ENCODE measurements around the gene EBF3.

Gene EBF3

DNA sequence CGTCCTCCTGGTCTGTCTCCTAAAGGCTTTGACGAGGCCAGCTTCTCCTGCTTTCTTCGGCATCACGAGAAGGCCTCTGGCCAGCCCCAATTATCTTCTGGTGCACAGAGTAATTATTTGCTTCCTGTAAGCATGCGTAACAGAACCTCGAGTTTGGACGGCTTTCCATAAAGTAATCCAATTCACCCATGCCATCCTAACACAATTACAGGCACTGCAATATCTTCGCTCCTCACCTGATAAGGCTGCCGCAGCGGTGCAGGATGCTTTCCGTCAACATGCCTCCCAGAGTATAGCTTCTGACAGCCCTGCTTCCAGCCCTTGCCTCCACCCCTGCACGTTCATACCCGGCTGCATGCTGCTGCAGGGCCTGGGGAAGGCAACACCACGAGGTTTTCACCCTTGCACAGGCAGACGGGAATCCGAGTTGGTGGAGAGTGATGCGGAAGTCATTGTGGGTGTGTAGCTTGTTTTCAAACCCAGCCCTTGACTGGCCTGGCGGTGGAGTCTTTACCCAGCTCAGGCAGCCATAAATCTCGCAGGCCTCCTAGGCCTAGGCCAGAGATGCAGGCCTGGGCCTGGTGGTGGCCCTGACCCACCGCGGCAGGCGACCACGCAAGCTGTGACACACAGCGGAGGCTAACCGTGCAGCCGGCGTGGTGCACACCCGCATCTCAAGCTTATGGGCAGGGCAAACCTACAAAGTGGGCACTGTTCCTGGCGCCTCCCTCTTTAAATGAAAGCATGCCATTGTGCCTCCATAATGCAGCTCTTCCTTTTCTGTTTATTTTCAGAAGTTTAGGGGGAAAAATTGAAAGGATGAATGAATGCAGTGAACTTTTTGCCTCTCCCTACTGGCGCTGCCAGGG lies 12.7 kb downstream of the EBF3 start:
- TF ChIP-seq, protein P1, sequence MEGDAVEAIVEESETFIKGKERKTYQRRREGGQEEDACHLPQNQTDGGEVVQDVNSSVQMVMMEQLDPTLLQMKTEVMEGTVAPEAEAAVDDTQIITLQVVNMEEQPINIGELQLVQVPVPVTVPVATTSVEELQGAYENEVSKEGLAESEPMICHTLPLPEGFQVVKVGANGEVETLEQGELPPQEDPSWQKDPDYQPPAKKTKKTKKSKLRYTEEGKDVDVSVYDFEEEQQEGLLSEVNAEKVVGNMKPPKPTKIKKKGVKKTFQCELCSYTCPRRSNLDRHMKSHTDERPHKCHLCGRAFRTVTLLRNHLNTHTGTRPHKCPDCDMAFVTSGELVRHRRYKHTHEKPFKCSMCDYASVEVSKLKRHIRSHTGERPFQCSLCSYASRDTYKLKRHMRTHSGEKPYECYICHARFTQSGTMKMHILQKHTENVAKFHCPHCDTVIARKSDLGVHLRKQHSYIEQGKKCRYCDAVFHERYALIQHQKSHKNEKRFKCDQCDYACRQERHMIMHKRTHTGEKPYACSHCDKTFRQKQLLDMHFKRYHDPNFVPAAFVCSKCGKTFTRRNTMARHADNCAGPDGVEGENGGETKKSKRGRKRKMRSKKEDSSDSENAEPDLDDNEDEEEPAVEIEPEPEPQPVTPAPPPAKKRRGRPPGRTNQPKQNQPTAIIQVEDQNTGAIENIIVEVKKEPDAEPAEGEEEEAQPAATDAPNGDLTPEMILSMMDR (IDR thresholded peaks at IDR 0.05; ENCODE audit: borderline replicate concordance, extremely low read depth, low read length, poor library complexity, severe bottlenecking) = no peak
- no peak for TF ChIP-seq EZH2 (IDR thresholded peaks at IDR 0.05; ENCODE audit: borderline replicate concordance, low read depth, low read length, severe bottlenecking)
- no peaks in the 10 kb centered on the region for H3K79me2 ChIP-seq (ENCODE audit: insufficient read depth, low read length)
- no peak overlapping the region for H3K9ac ChIP-seq (ENCODE audit: low read depth, low read length)
- H3K4me3 ChIP-seq (ENCODE audit: low read depth in 1 of 2, low read length in 2 of 2) = no peak overlapping the region
- H3K4me1 ChIP-seq (ENCODE audit: insufficient read depth, low read length) = no peaks in the 10 kb centered on the region
- H4K20me1 ChIP-seq (ENCODE audit: insufficient read depth, low read length) = no peaks in the 10 kb centered on the region
- H3K36me3 ChIP-seq (ENCODE audit: insufficient read depth, low read length) = no peaks in the 10 kb centered on the region
- no peak for DNase-seq
- ATAC-seq (ENCODE audit: insufficient read depth, low read depth) = no peak
- H2AFZ ChIP-seq (ENCODE audit: low read depth, low read length) = no peak overlapping the region
- H3K27ac ChIP-seq (ENCODE audit: low read length) = no peak overlapping the region
- H3K4me2 ChIP-seq (ENCODE audit: insufficient read depth, low read length) = no peak overlapping the region
- H3K27me3 ChIP-seq (ENCODE audit: insufficient read depth, low read length, poor library complexity) = no peaks in the 10 kb centered on the region
- no peaks in the 10 kb centered on the region for H3K9me3 ChIP-seq (ENCODE audit: insufficient read depth, low read length, severe bottlenecking)

DNA sequence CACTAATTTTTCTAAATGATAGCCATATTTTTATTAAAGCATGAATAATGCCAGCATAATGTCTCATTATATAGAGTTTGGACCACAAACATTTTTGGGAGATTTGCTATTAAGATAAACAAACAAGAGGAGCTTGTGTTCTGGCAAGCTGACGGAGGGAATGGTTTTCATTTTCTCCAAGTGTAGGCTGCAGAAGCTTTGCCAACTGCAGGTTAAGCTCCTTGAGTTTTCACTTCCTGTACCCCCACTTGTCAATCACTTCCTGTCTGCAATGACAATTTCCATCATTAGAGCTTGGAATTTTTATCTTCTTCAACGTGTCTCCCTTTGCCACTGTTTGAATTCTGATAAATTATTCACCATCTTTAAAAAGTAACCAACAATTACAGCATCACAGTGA lies 13.4 kb downstream of the EBF3 start:
- Histone ChIP-seq H3K36me3 (ENCODE audit: insufficient read depth, low read length) (no peaks in the 10 kb centered on the region), H3K9me3 (ENCODE audit: insufficient read depth, low read length, severe bottlenecking) (no peaks in the 10 kb centered on the region), H3K27me3 (ENCODE audit: insufficient read depth, low read length, poor library complexity) (no peaks in the 10 kb centered on the region), H4K20me1 (ENCODE audit: insufficient read depth, low read length) (no peaks in the 10 kb centered on the region), H3K79me2 (ENCODE audit: insufficient read depth, low read length) (no peaks in the 10 kb centered on the region), H3K27ac (ENCODE audit: low read length) (no peak overlapping the region), H3K4me2 (ENCODE audit: insufficient read depth, low read length) (no peak overlapping the region), H3K4me3 (ENCODE audit: low read depth in 1 of 2, low read length in 2 of 2) (no peak overlapping the region), H3K4me1 (ENCODE audit: insufficient read depth, low read length) (no peaks in the 10 kb centered on the region), H3K9ac (ENCODE audit: low read depth, low read length) (no peak overlapping the region), H2AFZ (ENCODE audit: low read depth, low read length) (no peak overlapping the region)
- no peak for TF ChIP-seq EZH2 (IDR thresholded peaks at IDR 0.05; ENCODE audit: borderline replicate concordance, low read depth, low read length, severe bottlenecking)
- TF ChIP-seq, protein P1 (IDR thresholded peaks at IDR 0.05; ENCODE audit: borderline replicate concordance, extremely low read depth, low read length, poor library complexity, severe bottlenecking) = no peak
- DNase-seq = no peak
- ATAC-seq (ENCODE audit: insufficient read depth, low read depth) = no peak

GRCh38 chr10:129949891-129950291 lies 14.2 kb downstream of the EBF3 start:
- no peak for TF ChIP-seq EZH2 (IDR thresholded peaks at IDR 0.05; ENCODE audit: borderline replicate concordance, low read depth, low read length, severe bottlenecking)
- TF ChIP-seq, protein P1 (IDR thresholded peaks at IDR 0.05; ENCODE audit: borderline replicate concordance, extremely low read depth, low read length, poor library complexity, severe bottlenecking) = no peak
- H3K9me3 ChIP-seq (ENCODE audit: insufficient read depth, low read length, severe bottlenecking) = no peaks in the 10 kb centered on the region
- H3K4me1 ChIP-seq (ENCODE audit: insufficient read depth, low read length) = no peaks in the 10 kb centered on the region
- H3K27ac ChIP-seq (ENCODE audit: low read length) = no peak overlapping the region
- H4K20me1 ChIP-seq (ENCODE audit: insufficient read depth, low read length) = no peaks in the 10 kb centered on the region
- no peak for ATAC-seq (ENCODE audit: insufficient read depth, low read depth)
- no peaks in the 10 kb centered on the region for H3K79me2 ChIP-seq (ENCODE audit: insufficient read depth, low read length)
- no peak overlapping the region for H3K4me3 ChIP-seq (ENCODE audit: low read depth in 1 of 2, low read length in 2 of 2)
- no peak for DNase-seq
- no peaks in the 10 kb centered on the region for H3K27me3 ChIP-seq (ENCODE audit: insufficient read depth, low read length, poor library complexity)
- no peak overlapping the region for H3K9ac ChIP-seq (ENCODE audit: low read depth, low read length)
- no peak overlapping the region for H2AFZ ChIP-seq (ENCODE audit: low read depth, low read length)
- H3K36me3 ChIP-seq (ENCODE audit: insufficient read depth, low read length) = no peaks in the 10 kb centered on the region
- H3K4me2 ChIP-seq (ENCODE audit: insufficient read depth, low read length) = no peak overlapping the region
